WTC11 (cell line): ENCODE data around the gene MGMT. TPM values are rescaled to one million over a fixed set of nuclear protein-coding genes. Genes with fewer than 3 reads are reported as not detected.

Source experiments
- ATAC-seq: fragments of 200-7000 bp; cut with Tn5 transposase; 2 replicates; pipeline ENCODE4 v1.10.0; 2021; ENCODE audit warnings: mild to moderate bottlenecking, moderate library complexity
- CTCF ChIA-PET: fragments of 300-600 bp; sonication (Branson Sonifier 250); formaldehyde crosslinking; loops from one replicate; lab custom pipeline; 2021; ENCODE audit warnings: antibody characterized with exemption; lab: Charles Lee
- POLR2A ChIA-PET: fragments of 350-600 bp; sonication (Branson Sonifier 250); formaldehyde crosslinking; loops from one replicate; lab custom pipeline; 2021; ENCODE audit warnings: antibody characterized with exemption; lab: Charles Lee
- DNase-seq: peaks from one replicate; pipeline ENCODE4 v3.0.0; 2021; ENCODE audit warnings: low spot score
- H3K27ac Mint-ChIP-seq: 2 replicates; pipeline ENCODE4 v1.8.0; 2021; ENCODE audit warnings: mixed read lengths
- H3K27me3 Mint-ChIP-seq: 2 replicates; pipeline ENCODE4 v1.8.0; 2021; ENCODE audit warnings: low read depth, mild to moderate bottlenecking, moderate library complexity, mixed read lengths
- H3K36me3 Mint-ChIP-seq: 2 replicates; pipeline ENCODE4 v1.8.0; 2021; ENCODE audit warnings: mixed read lengths
- H3K4me1 Mint-ChIP-seq: 2 replicates; pipeline ENCODE4 v1.8.0; 2022; ENCODE audit warnings: mixed read lengths
- H3K4me3 Mint-ChIP-seq: 2 replicates; pipeline ENCODE4 v1.8.0; 2021; ENCODE audit warnings: mild to moderate bottlenecking, moderate library complexity, mixed read lengths
- H3K9me3 Mint-ChIP-seq: 2 replicates; pipeline ENCODE4 v1.8.0; 2021; ENCODE audit warnings: mixed read lengths
- CREB1 ChIP-seq: sonication (generic); formaldehyde crosslinking; IDR thresholded peaks from 2 replicates; pipeline ENCODE4 v1.8.0; 2023; ENCODE audit warnings: mild to moderate bottlenecking, missing genetic modification reagents
- ESRRA ChIP-seq: sonication (generic); formaldehyde crosslinking; IDR thresholded peaks from 2 replicates; pipeline ENCODE4 v1.8.1; 2022; ENCODE audit warnings: mild to moderate bottlenecking, missing genetic modification reagents, borderline replicate concordance
- ETV6 ChIP-seq: sonication (generic); formaldehyde crosslinking; IDR thresholded peaks from 2 replicates; pipeline ENCODE4 v1.8.1; 2022; ENCODE audit warnings: mild to moderate bottlenecking, missing genetic modification reagents
- FOXK1 ChIP-seq: sonication (generic); formaldehyde crosslinking; IDR thresholded peaks from 2 replicates; pipeline ENCODE4 v1.8.0; 2022; ENCODE audit warnings: mild to moderate bottlenecking, moderate library complexity, missing genetic modification reagents
- FOXP4 ChIP-seq: sonication (generic); formaldehyde crosslinking; IDR thresholded peaks from 2 replicates; pipeline ENCODE4 v1.8.0; 2022; ENCODE audit warnings: mild to moderate bottlenecking, missing genetic modification reagents
- GTF2I ChIP-seq: fragments of 250-450 bp; sonication (Bioruptor Pico); conservative IDR thresholded peaks from 2 replicates; pipeline ENCODE4 v1.4.0; 2021; ENCODE audit warnings: mild to moderate bottlenecking
- IRF1 ChIP-seq: sonication (generic); formaldehyde crosslinking; IDR thresholded peaks from 2 replicates; pipeline ENCODE4 v1.8.0; 2023; ENCODE audit warnings: missing genetic modification reagents
- JAZF1 ChIP-seq: fragments of 250-450 bp; sonication (Bioruptor Pico); IDR thresholded peaks from 2 replicates; pipeline ENCODE4 v1.9.0; 2021; ENCODE audit warnings: moderate library complexity, mild to moderate bottlenecking, inconsistent platforms
- MLX ChIP-seq: sonication (generic); formaldehyde crosslinking; IDR thresholded peaks from 2 replicates; pipeline ENCODE4 v1.8.1; 2023; ENCODE audit warnings: mild to moderate bottlenecking, missing genetic modification reagents, moderate library complexity
- MXD4 ChIP-seq: fragments of 250-450 bp; sonication (Bioruptor Pico); IDR thresholded peaks from 2 replicates; pipeline ENCODE4 v1.8.0; 2021; ENCODE audit warnings: mild to moderate bottlenecking, moderate library complexity, borderline replicate concordance
- NR1H2 ChIP-seq: sonication (generic); formaldehyde crosslinking; IDR thresholded peaks from 2 replicates; pipeline ENCODE4 v1.9.0; 2021; ENCODE audit warnings: mild to moderate bottlenecking, moderate library complexity, missing genetic modification reagents
- PREB ChIP-seq: sonication (generic); formaldehyde crosslinking; IDR thresholded peaks from 2 replicates; pipeline ENCODE4 v1.8.1; 2022; ENCODE audit warnings: mild to moderate bottlenecking, missing genetic modification reagents, moderate library complexity, borderline replicate concordance
- RELA ChIP-seq: sonication (generic); formaldehyde crosslinking; IDR thresholded peaks from 2 replicates; pipeline ENCODE4 v1.8.1; 2022; ENCODE audit warnings: missing genetic modification reagents, mild to moderate bottlenecking, borderline replicate concordance
- TCF7 ChIP-seq: sonication (generic); formaldehyde crosslinking; IDR thresholded peaks from 2 replicates; pipeline ENCODE4 v1.8.0; 2022; ENCODE audit warnings: mild to moderate bottlenecking, low read depth, missing genetic modification reagents, moderate library complexity
- TP53 ChIP-seq: sonication (generic); formaldehyde crosslinking; IDR thresholded peaks from 2 replicates; pipeline ENCODE4 v1.8.1; 2023; ENCODE audit warnings: mild to moderate bottlenecking, missing genetic modification reagents
- ZNF121 ChIP-seq: sonication (generic); formaldehyde crosslinking; IDR thresholded peaks from 2 replicates; pipeline ENCODE4 v1.8.0; 2023; ENCODE audit warnings: missing genetic modification reagents
- ZSCAN18 ChIP-seq: fragments of 250-450 bp; sonication (Bioruptor Pico); IDR thresholded peaks from 2 replicates; pipeline ENCODE4 v2.1.2; 2022; ENCODE audit warnings: mild to moderate bottlenecking, moderate library complexity
- total RNA-seq: library from RNA; stranded (reverse); gene quantifications from 3 replicates; pipeline ENCODE4 v1.2.3, GENCODE V29; 2021

MGMT gene
- total RNA-seq, 1 experiment from 2014 or later, result 11.8 TPM

GRCh38 chr10:129780198-129780597 is 313.2 kb downstream of the MGMT start (continued):
- TF ChIP-seq MXD4 (CRISPR knock-in tag), result no peak
- TF ChIP-seq, all 79 proteins: peak for 0

- TF ChIP-seq FOXP4 (CRISPR knock-in tag) (no peak), NR1H2 (CRISPR knock-in tag) (no peak), TCF7 (no peak), JAZF1 (CRISPR knock-in tag) (no peak), GTF2I (CRISPR knock-in tag) (no peak), ZNF121 (no peak)
- CTCF ChIA-PET, result no interaction called here
- peaks cover 4% of the 10 kb centered on the region; the same call in 1 of the 2 replicates for H3K9me3 Mint-ChIP-seq
Measured at GRCh38 chr10:129780901-129781795, 314.1 kb downstream of the MGMT start.

GRCh38 chr10:129784291-129784690 is 317.2 kb downstream of the MGMT start:
- no peaks in the 10 kb centered on the region for H3K27me3 Mint-ChIP-seq
- ChIA-PET POLR2A (no interaction called here), CTCF (interaction anchor here (1.4 kb wide), 1 partner anchor 126 kb away, joined by 4 read pairs; no protein-coding TSS in a partner anchor)
- ATAC-seq, result no peak
- H3K9me3 Mint-ChIP-seq, result peaks cover 5% of the 10 kb centered on the region
- no peak overlapping the region for H3K27ac Mint-ChIP-seq
- H3K4me3 Mint-ChIP-seq, result no peak overlapping the region
- TF ChIP-seq CREB1 (CRISPR knock-in tag), result no peak
- TF ChIP-seq MLX (CRISPR knock-in tag), result no peak
- no peak for TF ChIP-seq ZSCAN18 (CRISPR knock-in tag)
- no peak for TF ChIP-seq RELA (CRISPR knock-in tag)
- TF ChIP-seq TP53 (CRISPR knock-in tag), result no peak
- TF ChIP-seq IRF1 (CRISPR knock-in tag), result no peak
- no peak for TF ChIP-seq PREB (CRISPR knock-in tag)
- no peak for TF ChIP-seq ETV6
- TF ChIP-seq FOXK1 (CRISPR knock-in tag), result no peak
- TF ChIP-seq ESRRA (CRISPR knock-in tag), result no peak
- no peak for TF ChIP-seq ZNF121
- TF ChIP-seq, all 79 proteins: peak for 0
- Mint-ChIP-seq H3K4me1 (no peaks in the 10 kb centered on the region), H3K36me3 (peaks cover 3% of the 10 kb centered on the region; the same call in 1 of the 2 replicates)
- no peak for DNase-seq

More at GRCh38 chr10:129780901-129781795, 314.1 kb downstream of the MGMT start:
- no peaks in the 10 kb centered on the region; the same call in 1 of the 2 replicates for H3K27me3 Mint-ChIP-seq
- no peaks in the 10 kb centered on the region for H3K36me3 Mint-ChIP-seq
- H3K27ac Mint-ChIP-seq, result no peak overlapping the region
- POLR2A ChIA-PET, result no interaction called here
- H3K4me3 Mint-ChIP-seq, result no peak overlapping the region
- ATAC-seq (no peak), DNase-seq (no peak)
- no peaks in the 10 kb centered on the region for H3K4me1 Mint-ChIP-seq
